HG03469 (cell line): ENCODE data around the gene TCEA2.
"Not testable (repeated sequence)": the region's sequence is repeated elsewhere in the genome, so short reads cannot be mapped to it uniquely, and the experiment has no call there.

Experiments
- ATAC-seq: cut with Tn5 transposase; IDR thresholded peaks from one replicate; pipeline ENCODE4 v1.9.1; 2021; ENCODE audit warnings: mild to moderate bottlenecking, moderate library complexity, moderate number of reproducible peaks; ENCODE audit not compliant: unreplicated experiment

The TCEA2 gene

DNA sequence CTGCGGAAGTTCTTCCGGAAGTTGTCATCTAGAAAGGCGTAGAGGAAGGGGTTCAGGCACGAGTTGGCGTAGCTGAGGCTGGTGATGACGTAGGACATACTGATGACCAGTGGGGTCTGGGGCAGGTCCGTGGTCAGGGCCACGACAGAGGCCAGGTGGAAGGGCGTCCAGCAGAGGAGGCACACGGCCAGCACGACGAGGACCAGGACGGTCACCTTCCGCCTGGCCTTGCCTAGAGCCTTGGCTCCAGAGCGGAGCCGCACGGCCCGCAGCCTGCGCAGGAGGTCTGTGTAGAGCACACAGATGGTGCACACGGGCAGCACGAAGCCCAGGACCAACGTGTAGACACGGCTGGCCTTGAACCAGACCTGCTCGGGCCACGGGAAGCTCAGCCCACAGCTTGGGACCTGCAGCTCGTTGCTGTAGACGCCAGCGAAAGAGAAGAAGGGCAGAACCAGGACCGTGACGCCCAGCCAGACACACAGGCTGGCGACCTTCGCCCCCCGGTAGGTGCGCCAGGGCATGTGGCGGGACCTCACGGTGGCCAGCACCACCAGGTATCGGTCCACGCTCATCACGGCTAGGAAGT, 42.9 kb downstream of the TCEA2 start:
- ATAC-seq: no peak

DNA sequence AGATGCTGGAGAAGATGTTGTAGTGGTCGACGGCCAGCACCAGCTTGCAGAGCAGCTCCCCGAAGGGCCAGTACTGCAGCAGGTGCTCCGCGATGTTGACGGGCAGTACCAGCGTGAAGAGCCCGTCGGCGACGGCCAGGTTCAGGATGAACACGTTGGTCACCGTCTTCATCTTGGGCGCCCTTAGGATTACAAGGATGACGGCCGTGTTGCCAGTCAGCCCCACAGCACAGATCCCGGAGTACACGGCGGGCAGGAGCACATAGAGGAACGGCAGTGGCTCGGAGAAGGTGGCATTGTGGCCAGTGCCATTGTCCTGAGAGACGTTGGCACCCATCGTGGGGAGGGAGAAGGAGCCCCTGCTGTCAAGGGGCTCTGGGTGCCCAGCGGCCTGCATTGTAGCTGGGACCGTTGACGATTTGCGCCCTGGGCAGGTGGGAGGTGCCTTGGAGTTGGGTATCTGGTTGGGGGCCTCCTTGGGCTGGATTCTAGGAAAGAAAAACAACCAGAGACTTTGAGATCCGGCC, 43.5 kb downstream of the TCEA2 start:
- no peak for ATAC-seq

DNA sequence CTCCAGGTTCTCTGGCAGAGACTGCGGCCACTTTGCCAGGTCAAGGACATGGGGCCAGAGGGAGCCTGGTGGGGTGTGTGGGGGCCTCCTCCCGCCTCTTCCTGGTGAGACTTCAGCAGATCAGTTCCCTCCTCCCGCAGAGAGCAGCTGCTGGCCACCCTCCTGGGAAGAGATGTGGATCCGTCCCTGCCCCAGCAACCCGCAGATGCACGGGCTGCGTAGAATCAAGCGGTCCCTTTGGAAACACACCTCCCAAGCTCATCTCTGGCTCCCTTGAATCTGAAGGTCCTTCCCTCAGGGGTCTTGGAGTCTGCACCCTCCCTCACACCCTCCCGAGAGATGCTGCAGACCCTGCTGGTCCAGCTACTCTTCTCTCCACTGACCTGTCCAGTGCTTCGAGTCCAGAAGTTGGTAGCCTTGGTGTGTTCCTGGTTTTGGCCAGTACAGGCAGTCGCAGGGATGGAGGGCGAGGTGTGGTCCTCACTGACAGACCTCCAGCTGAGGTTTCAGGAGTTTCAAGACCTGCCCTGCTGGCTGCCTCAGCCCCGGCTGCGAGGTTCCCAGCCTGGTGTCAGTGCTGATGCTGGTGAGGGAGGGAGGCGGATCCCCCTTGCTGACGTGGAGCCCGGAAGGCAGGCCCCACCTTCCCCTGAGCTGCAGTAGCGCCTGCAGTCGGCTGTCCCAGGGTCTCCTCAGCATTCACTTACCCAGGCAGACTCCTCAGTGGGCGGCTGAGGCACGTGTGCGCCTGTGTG, 44.2 kb downstream of the TCEA2 start, which contains the start of gene NPBWR2:
Gene NPBWR2, minus strand, starts transcription at position 585 of the 755 bp plus-strand sequence. CDS start 734 bp downstream, outside the sequence.
- no peak for ATAC-seq

DNA sequence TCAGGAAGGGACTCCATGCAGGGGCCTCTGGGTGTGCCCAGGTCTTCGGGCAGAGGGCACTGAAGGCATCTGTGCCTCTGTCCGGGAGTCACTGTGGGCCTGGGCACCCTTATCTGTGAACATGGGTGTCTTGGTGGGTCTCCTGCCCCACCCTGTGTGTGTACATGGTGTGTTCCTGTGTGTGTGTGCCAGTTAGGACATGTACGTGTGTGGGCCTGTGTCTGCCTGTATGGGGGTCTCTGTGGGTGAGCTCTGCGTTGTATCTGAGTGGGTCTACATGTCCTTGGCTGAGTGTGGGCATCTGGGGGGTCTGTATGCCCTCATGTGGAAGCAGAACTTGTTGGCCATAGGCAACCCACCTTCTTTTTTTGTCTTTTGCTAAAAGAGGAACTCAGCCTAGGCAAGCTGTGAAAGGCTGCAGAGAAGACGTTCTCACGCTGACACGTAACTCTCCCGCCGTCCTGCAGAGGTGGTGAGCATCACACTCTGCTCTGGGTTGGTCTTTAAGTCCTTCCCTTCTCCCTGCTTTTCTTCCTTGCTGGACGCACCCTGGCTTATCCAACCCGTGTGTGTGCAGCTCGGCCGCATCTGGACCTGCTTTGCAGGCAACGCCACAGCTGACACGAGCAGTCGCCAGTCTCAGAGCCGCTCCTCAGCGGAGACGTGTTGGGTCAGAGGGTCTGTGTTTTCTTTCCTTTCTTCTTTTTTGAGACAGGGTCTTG, 44.9 kb downstream of the TCEA2 start:
- no peak for ATAC-seq

DNA sequence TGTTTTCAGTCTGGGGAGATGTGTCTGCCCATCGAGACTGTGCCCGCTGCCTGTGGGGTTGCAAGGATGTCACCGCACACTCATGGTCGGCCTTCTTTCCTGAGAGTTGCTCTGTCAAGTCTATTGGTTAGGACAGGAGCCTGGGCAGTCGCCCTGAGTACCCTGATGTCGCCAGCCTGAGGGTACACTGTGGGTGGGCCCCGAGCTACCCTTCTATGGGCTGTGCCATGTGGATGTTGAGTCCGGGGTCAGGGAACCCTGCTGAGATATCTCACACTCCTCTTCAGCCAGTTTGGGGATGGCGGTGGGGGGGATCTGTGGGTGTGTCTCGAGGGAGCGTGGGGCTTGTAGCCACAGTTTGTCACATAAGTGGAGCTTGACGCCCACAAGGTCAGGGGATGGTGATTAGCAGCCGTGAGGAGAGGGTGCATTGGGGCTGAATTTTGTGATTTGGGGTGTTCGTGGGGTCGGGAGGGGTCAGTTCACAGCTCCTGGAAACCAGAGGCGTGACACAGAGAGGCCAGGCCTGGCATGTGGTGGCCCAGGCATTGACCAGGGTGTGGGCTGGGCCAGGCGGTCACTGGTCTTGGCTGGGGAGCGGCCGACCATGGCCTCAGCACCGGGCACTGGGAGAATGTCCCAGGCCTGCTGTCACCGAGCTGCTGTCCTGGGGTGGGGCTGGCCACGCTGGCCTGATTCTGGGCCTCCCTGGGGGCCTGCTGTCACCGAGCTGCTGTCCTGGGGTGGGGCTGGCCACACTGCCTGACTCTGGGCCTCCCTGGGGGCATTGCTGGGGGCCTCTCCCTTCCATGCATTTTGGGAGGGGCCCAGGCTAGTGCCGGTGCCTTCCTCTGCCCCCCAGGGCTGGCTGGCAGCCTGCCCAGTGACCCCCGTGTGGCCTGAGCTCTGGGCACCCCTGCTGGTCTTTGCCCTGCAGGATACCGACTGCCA, 46.0 kb downstream of the TCEA2 start:
- no peak for ATAC-seq

DNA sequence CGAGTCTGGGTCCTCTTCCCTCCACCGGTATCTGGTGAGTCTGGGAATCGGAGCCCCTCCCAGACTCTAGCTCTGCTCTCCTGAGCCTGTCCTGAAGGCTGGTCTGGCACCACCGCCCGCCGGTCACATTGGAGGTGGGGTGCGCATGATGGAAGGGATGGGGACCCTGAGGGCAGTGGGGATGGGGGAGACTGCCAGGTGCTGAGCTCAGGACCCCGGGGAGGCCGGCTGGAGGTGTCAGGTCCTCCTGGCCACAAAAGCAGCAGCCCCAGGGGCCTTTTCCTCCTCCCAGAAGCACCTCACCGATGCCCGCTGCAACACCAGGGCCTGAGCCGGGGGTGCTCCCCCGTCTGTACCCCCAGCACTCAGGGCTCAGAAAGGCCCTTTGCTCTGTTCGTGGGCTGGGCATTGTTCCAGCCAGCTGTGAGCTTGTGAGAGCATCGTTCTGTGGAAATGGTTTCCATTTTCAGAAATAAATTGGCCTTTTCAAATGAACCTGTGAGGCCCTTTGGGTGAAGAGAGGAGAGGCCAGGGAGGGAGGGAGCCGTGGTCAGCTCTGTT, 46.9 kb downstream of the TCEA2 start:
- ATAC-seq: no peak

DNA sequence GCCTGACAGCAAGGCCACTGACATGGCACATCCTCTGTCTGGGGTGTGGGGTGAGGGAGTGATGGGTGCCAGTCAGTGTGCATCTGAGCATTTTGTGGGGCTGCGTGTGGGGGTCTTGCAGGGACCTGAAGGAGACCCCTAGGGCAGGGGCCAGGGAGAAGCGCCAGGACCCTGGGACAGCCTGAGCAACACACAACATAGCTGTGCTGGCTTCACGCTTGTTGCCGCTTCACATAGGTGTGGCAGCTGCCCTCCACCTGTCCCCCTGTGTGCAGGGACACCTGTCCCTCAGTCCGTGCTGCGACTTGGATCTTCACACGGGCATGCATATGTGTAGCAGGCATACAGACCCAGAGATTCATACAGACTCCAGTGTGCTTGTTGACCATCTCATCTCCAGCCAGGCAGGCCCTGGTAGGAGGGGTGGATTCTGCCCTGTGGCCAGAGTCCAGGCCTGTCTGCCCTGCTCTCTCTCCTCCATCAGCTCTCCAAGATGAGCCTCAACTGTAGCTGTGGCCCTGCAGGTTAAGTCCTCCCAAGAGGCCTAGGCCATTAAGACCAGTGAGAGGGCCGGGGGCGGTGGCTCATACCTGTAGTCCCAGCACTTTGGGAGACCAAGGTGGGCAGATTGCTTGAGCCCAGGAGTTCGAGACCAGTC, 47.5 kb downstream of the TCEA2 start:
- ATAC-seq: no peak

DNA sequence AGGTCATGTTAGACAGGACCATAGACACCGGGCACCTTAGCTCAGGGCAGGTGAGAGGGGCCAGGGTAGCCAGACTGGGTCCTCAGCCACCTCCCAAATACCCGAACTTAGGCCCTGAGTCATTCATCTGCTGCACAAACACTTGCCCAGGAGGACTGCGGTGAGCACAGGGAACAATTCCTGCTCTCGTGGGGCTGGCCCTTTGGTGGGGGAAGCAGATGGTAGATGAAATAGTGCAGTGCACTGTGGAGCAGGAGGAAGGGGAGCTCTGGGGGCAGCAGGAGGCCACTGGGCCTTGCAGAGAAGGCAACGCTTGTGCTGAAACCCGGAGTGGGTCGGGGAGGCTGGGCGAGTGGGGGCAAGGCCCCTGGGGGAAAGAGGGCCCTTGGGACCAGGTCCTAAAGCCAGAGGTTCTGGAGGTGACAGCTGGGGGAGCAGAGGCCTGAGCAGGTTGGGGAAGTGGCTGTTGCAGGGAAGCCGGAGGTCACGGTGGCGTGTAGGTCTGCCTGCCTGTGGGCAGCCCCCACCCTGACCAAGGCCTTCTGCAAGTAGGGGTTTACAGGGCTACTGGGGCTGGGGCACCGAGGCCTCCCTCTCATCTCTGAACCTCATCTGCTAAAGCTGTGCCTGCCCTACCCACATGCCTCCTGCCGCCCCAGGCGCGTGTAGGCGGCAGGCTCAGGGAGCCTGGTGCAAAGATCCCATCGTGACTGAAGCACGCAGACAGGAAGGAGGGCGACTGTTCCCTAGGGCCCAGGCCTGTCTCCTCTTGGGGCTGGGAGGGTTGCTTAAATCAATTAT, 49.0 kb downstream of the TCEA2 start:
- ATAC-seq: no peak

DNA sequence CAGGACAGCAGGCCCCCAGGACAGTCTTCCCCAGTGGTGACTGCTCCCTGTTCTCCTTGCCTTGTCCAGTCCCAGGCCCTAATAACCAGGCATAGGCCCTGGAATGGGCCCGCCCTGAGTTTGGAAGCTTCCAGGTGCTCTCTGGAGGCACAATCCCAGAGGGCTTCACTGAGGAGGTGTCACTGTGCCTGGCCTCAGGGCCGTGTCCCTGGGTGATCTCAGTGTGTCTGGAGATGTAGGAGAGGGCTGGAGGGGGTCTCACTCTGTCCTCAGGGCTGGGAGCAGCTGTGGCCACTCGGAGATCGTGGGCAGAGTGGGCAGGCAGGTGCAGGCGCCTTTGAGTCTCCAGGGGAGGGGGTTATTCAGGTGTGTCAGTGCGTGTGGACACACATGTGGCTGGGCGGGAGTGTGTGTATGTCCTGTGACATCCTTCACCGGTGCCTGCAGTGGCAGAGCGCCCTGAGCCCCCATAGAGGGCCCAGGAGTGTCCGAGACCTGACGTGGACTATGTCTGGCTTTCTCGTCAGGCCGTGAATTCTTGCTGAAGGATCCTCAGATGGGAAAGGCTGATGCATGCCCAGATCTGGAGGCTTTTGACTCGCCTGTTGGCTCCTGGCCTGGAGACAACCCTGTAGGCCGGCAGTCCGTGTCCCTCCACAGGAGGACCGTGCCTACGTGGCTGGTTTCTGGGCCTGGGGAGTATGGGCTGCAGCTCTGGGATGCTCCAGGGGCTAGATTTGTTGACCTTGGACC, 49.9 kb downstream of the TCEA2 start:
- ATAC-seq: no peak

DNA sequence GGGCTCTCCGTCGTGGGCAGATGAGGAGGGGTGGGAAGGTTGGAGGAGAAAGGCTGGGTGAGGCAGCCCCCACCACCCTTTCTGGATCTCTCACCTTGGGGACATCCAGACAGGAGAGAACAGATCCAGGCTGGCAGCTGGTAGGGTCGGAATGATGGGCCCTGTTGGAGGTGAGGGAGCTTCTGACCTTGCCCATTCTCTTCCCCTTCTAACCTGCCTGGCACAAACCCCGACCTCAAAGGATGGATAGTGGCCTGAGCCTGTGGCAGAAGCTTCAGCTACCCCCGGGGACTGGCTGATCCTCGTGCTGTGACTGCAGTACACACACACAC, 50.4 kb downstream of the TCEA2 start:
- no peak for ATAC-seq

DNA sequence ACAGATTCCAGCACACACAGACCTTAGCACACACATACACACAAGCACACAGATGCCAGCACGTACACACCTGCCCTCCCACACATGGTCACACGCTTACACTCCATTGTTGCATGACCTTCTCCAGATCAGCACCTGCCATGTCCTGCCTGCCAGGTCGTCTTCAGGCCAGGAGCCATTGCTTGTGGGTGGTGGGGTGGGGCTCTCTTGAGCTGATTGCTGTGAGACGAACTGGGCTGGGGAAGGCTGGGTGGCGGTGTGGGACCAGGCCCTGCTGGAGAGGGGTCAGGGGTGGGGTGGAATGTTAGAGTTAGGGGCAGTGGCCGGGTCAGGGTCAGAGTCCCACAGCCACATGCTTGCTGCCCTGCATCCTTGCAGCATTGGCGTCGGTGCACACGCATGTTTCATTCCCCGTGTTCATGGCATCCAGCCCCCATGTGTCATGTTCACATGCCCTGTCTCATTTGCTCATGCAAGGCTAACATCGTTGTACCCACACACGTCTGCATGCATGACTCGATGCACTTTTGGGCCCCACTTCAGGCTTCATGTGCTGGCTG, 50.9 kb downstream of the TCEA2 start:
- no peak for ATAC-seq

DNA sequence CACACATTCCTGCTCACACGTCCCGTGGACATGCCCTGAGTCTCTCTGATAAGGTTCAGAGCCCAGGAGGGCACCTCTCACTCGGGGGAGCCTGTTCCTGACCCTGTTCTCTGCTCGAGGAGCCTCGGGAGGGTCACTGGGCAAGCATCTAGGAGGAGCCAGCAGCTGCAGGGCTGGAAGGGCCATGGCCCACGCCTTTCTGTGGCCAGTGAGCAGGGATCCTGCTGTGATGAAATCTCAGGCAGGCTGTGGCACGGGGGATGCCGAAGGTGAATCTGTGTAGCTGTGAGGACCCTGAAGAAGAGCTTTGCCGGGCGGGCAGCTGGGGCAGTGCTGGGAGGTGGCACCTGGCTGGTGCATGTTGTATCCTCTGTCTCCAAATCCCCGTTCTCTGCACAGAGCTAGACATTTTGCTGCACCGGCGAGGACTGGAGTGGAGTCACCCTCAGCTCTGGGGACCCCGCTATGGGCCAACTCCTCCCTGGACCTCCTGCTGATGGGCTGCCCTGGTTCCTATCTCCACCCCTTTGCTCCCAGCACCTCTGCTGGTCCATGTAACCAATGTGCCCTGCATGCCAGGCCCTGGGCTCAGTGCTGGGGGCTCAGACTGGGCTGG, 51.5 kb downstream of the TCEA2 start:
- ATAC-seq: no peak

DNA sequence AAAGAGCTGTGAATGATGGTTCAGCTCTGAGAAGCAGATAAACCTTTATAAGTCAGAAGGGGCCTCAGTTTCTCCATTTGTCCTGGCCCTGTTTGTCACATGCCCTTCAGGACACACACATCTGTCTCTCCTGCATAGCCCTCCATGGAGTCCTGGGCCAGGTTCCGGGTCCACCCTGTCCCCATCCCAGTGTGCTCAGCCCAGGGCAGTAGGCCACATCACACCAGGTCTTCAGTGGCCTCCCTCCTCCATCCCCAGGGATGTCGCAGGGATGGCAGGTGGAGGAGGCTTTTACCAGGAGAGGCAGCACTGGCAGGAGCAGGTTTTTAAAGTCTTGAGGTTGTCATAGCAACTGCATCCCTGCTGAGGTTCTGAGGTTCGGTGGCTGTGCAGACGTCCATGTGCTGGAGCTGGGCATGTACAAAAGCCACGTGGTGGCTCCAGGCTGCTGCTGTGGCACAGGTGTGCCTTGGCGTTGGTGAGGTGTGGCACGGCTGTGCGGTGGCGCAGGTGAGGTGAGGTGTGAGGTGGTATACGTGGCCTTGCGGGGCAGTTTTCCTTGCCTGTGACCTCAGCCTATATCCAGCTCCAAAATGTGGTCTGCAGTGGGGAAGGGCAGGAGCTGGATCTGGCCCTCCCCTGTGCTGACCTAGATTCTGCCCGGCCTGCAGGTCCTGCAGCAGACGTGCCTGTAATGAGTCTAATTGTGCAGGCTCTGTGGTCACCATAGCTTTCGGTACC, 52.3 kb downstream of the TCEA2 start:
- ATAC-seq: no peak

DNA sequence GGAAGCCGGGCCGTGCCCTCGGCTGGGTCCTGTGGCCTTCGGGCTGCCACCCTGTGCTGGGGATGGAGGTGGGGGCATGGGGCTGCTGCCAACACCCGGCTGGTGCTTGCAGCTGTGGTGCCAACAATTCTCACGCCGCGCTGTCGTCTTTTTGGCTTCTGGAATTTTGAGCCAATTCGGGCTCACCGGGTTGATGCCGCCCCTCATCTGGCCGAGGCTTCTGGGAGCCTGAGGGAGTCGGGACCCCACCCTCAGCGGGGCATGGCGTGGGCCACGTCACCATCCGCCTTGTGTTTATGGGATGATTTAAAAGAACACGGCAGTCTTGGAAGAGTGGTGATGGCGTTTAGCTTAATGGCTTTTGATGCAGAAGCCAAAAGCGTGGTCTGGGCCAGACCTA, 53.0 kb downstream of the TCEA2 start:
- ATAC-seq: no peak

DNA sequence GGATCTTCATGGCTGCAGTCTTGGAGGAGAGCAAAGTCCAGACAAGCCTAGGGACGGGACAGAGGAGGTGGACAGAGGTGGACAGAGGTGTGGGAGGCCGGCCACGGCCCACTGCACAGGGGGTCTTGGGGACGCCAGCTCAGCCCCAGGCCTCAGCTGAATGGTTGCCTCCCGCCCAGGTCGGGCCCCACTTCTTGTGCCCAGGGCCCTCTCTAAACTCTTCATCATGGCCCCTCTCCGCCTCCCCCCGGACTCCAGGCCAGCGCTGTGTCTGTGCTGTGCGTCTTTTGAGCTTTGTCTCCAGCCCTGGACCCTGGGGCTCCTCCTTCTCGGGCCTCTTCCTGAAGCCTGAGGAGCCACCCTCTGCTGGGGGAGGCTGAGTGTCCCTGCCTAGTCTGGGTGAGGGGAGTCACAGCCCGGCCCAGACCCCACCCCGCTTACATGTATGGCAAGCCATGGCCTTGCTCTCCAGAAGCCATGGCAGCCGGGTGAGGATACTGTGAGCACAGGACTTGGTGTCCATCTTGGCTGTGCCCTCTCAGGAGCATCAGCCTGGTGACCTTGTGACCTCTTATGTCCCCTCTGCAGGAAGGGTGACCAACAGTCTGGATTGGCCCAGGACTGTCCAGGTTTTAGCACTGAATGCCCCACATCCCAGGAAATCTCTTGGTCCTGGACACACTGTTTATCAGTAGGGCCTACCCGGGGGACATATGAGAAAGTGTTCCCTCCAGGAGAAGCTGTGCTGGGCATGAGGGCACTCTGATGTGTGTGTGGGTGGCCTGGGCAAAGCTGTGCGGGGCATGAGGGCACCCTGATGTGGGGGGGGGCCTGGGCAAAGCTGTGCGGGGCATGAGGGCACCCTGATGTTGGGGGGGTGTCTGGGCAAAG, 53.8 kb downstream of the TCEA2 start:
- no peak for ATAC-seq

DNA sequence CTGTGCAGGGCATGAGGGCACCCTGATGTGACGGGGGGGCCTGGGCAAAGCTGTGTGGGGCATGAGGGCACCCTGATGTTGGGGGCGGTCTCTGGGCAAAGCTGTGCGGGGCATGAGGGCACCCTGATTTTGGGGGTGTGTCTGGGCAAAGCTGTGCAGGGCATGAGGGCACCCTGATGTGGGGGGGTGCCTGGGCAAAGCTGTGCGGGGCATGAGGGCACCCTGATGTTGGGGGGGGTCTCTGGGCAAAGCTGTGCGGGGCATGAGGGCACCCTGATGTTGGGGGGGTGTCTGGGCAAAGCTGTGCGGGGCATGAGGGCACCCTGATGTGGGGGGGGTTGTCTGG, 54.4 kb downstream of the TCEA2 start:
- not testable (repeated sequence) for ATAC-seq
